Measurements from ENCODE around the gene METTL9.
"Not testable (repeated sequence)": the region's sequence is repeated elsewhere in the genome, so short reads cannot be mapped to it uniquely, and the experiment has no call there.

GRCh38 chr16:21576323-21576722 is 23.1 kb upstream of the METTL9 start:
- TF ChIP-seq CTCF, POLR2A (IDR thresholded peaks at IDR 0.05): not testable (repeated sequence)

All from Peyer's patch (tissue), 4 donors.